Activated CD4-positive, alpha-beta T cell treated with anti-CD3 and anti-CD28 coated beads for 36 hours (primary cell): ENCODE data around the gene PRR19. TPM values are rescaled to one million over a fixed set of nuclear protein-coding genes. Genes with fewer than 3 reads are reported as not detected.
"Not testable (repeated sequence)": the region's sequence is repeated elsewhere in the genome, so short reads cannot be mapped to it uniquely, and the experiment has no call there.

Experiments used
- ATAC-seq: fragments of 200-7000 bp; cut with Tn5 transposase; one replicate; pipeline ENCODE4 v1.10.0; 2021; ENCODE audit warnings: mild to moderate bottlenecking, moderate library complexity
- CTCF ChIA-PET: fragments of 350-600 bp; sonication (Branson Sonifier 250); formaldehyde crosslinking; loops from one replicate; lab custom pipeline; 2021; ENCODE audit warnings: antibody characterized with exemption; lab: Charles Lee
- POLR2A ChIA-PET: fragments of 350-600 bp; sonication (Branson Sonifier 250); formaldehyde crosslinking; loops from one replicate; lab custom pipeline; 2021; ENCODE audit warnings: antibody characterized with exemption, inconsistent platforms; lab: Charles Lee
- DNase-seq: peaks from one replicate; pipeline ENCODE4 v3.0.0-alpha.2; 2020
- H3K27ac Mint-ChIP-seq: one replicate; pipeline ENCODE4 v1.8.0; 2021; ENCODE audit warnings: mixed read lengths
- H3K27me3 Mint-ChIP-seq: one replicate; pipeline ENCODE4 v1.8.0; 2021; ENCODE audit warnings: mixed read lengths
- H3K36me3 Mint-ChIP-seq: one replicate; pipeline ENCODE4 v1.8.0; 2021; ENCODE audit warnings: low read depth, mixed read lengths
- H3K4me1 Mint-ChIP-seq: one replicate; pipeline ENCODE4 v1.8.0; 2021; ENCODE audit warnings: mixed read lengths
- H3K4me3 Mint-ChIP-seq: one replicate; pipeline ENCODE4 v1.8.0; 2021; ENCODE audit warnings: mild to moderate bottlenecking, moderate library complexity, mixed read lengths
- H3K9me3 Mint-ChIP-seq: one replicate; pipeline ENCODE4 v1.8.0; 2021; ENCODE audit warnings: low read depth, mixed read lengths
- intact Hi-C, 2 experiments: fragments of 100-400 bp; cut with DNase I in 1 of 2; cut with micrococcal nuclease in 1 of 2; formaldehyde crosslinking; loops; one replicate each; pipeline versions ENCODE4 v1.14.2 to v1.15.1; 2022 to 2024; cut with DNase I, micrococcal nuclease
- total RNA-seq, 2 experiments: library from RNA; stranded (reverse); gene quantifications; one replicate each; pipeline ENCODE4 v1.2.3, GENCODE V29; 2021

PRR19 gene
- total RNA-seq, 2 experiments from 2014 or later, result 0.63 to 1.0 TPM

GRCh38 chr19:42266105-42266504, 35.8 kb upstream of the PRR19 start:
- H3K9me3 Mint-ChIP-seq, ATAC-seq, H3K36me3 Mint-ChIP-seq, intact Hi-C loops, CTCF ChIA-PET, H3K4me3 Mint-ChIP-seq, H3K27me3 Mint-ChIP-seq, DNase-seq, H3K27ac Mint-ChIP-seq: not testable (repeated sequence)
- POLR2A ChIA-PET, result interaction anchor here (1.6 kb wide), 1 partner anchor 23 kb away, joined by 5 read pairs; the partner anchor contains the start of gene GSK3A
- peaks cover 18% of the 10 kb centered on the region for H3K4me1 Mint-ChIP-seq

- H3K36me3 Mint-ChIP-seq, DNase-seq, intact Hi-C loops, H3K27me3 Mint-ChIP-seq, ATAC-seq, H3K4me3 Mint-ChIP-seq, H3K27ac Mint-ChIP-seq, H3K9me3 Mint-ChIP-seq: not testable (repeated sequence)
- POLR2A ChIA-PET, result interaction anchor here (1.6 kb wide), 1 partner anchor 24 kb away, joined by 5 read pairs; the partner anchor contains the start of gene GSK3A
- CTCF ChIA-PET, result interaction anchor here (0.6 to 0.8 kb wide), 2 partner anchors 22 to 132 kb away, joined by 3 read pairs; no protein-coding TSS in a partner anchor
- H3K4me1 Mint-ChIP-seq, result peaks cover 24% of the 10 kb centered on the region
These were observed 34.9 kb upstream of the PRR19 start for GRCh38 chr19:42266928-42267603.

DNA sequence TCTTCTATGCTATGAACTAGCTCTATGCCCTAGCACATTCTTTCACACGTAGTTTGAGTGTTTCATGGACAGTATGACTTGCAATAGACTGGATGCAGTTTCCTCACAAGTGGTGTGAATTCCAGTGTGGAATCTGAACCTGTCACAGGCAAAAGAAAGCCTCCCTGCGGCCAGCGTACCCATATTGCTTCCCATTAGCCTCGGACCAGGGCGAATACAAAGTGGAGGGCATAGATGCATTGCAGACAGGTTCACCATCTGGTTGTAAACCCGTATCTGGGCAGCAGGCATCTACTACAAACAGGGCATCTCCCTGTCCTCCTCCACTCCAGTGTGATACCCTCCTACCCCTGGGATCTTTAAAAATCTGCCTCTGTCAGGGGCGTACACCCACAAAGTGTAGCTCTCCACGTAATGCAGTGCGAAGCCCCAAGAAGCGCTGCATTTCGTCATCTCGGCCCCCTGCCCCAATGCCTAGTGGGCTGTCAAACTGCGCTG, 34.2 kb upstream of the PRR19 start:
- Mint-ChIP-seq H3K27me3 (no peaks in the 10 kb centered on the region), H3K36me3 (peaks cover 7% of the 10 kb centered on the region), H3K9me3 (no peaks in the 10 kb centered on the region), H3K27ac (no peak overlapping the region), H3K4me3 (no peak overlapping the region), H3K4me1 (peaks cover 24% of the 10 kb centered on the region)
- ChIA-PET POLR2A (interaction anchor here (1.6 kb wide), 1 partner anchor 25 kb away, joined by 5 read pairs; the partner anchor contains the start of gene GSK3A), CTCF (interaction anchor here (0.7 to 0.8 kb wide), 2 partner anchors 22 to 115 kb away, joined by 3 read pairs; no protein-coding TSS in a partner anchor)
- intact Hi-C loops, result loop anchor here (1.0 kb wide), 14 partner anchors 12 to 191 kb away; partner anchors contain the start of genes ERF (in 2 of the 2), DEDD2 (in 1 of the 2), GSK3A (in 1 of the 2) and MEGF8 (in 1 of the 2)
- DNase-seq (no peak), ATAC-seq (no peak)

- POLR2A ChIA-PET, result no interaction called here
- H3K4me3 Mint-ChIP-seq, result no peak overlapping the region
- DNase-seq, result peak; percentile 99
- CTCF ChIA-PET, result interaction anchor here (0.7 to 0.8 kb wide), 2 partner anchors 23 to 116 kb away, joined by 3 read pairs; no protein-coding TSS in a partner anchor
- H3K9me3 Mint-ChIP-seq, result no peaks in the 10 kb centered on the region
- peaks cover 24% of the 10 kb centered on the region for H3K4me1 Mint-ChIP-seq
- intact Hi-C loops, result loop anchor here (1.0 kb wide), 14 partner anchors 12 to 192 kb away; partner anchors contain the start of genes ERF (in 2 of the 2), DEDD2 (in 1 of the 2), GSK3A (in 1 of the 2) and MEGF8 (in 1 of the 2)
- ATAC-seq, result peak; percentile 62
- H3K36me3 Mint-ChIP-seq, result peaks cover 7% of the 10 kb centered on the region
- no peak overlapping the region for H3K27ac Mint-ChIP-seq
- no peaks in the 10 kb centered on the region for H3K27me3 Mint-ChIP-seq
These were observed 33.7 kb upstream of the PRR19 start for GRCh38 chr19:42268142-42268703.

GRCh38 chr19:42268704-42269477, 33.0 kb upstream of the PRR19 start, which contains the start of gene CIC:
Gene CIC (plus strand): TSS chr19:42269252. CDS start chr19:42271784, 2,532 bp downstream.
- peaks cover 24% of the 10 kb centered on the region for H3K4me1 Mint-ChIP-seq
- ChIA-PET POLR2A (interaction anchor here (2.2 kb wide), 2 partner anchors 11 to 26 kb away, joined by 18 to 26 read pairs; partner anchors contain the start of gene GSK3A), CTCF (interaction anchor here (0.5 to 3.1 kb wide), 2 partner anchors 10 to 387 kb away, joined by 3 to 34 read pairs; no protein-coding TSS in a partner anchor)
- no peaks in the 10 kb centered on the region for H3K9me3 Mint-ChIP-seq
- peaks cover 12% of the 10 kb centered on the region for H3K36me3 Mint-ChIP-seq
- H3K27ac Mint-ChIP-seq, result peak within 1 kb of the TSS; percentile 97
- ATAC-seq, result peak; percentile 87
- DNase-seq, result peak; percentile 100
- intact Hi-C loops, result loop anchor here (1.0 kb wide), 15 partner anchors 11 to 409 kb away; partner anchors contain the start of genes ERF (in 2 of the 2), DEDD2 (in 1 of the 2), GSK3A (in 1 of the 2) and MEGF8 (in 1 of the 2)
- no peaks in the 10 kb centered on the region for H3K27me3 Mint-ChIP-seq
- H3K4me3 Mint-ChIP-seq, result no peak within 1 kb of the TSS

DNA sequence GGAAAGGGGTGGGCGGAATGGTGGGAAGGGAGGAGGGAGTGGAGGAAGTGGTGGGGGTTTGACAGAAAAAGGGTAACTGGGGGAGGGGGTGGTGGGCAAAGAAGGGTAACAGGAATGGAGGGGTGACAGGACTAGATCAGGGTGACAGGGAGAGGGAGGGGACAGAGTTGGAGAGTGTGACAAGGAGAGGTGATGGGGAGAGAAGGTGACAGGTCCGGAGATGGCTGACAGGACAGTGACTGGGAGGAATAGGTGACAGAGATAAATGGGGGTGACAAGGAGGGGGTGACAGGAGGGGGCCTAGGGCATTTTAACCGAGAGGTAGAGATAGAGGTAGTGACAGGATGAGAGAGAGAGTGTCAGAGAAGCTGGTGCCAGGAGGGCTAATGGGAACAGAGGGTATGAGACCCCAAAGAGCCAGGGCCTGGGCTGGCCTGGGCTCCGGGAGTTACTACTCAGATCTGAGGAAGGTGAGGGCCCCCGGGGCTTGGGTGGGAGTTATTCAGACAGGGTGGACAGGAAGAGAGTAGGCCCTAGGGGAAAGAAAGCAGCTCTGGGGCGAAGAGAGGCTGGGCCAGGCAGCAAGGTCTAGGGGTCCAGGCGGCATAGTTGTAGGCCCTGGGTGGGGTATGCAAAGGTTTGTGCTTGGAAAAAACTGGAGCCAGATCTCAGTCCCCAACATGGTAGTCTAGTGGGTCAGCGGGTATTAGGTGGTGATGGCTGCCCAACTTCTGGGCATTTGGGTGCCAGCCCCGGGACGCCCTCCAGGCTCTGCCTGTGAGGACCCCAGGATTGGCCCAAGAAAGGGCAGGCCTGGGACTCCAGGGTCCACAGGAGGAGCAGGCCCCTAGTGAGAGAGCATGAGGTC, 32.2 kb upstream of the PRR19 start:
- Mint-ChIP-seq H3K36me3 (peaks cover 17% of the 10 kb centered on the region), H3K27ac (peak overlapping the region; percentile 97), H3K27me3 (no peaks in the 10 kb centered on the region), H3K4me1 (peaks cover 26% of the 10 kb centered on the region), H3K9me3 (no peaks in the 10 kb centered on the region), H3K4me3 (no peak overlapping the region)
- ChIA-PET CTCF (interaction anchor here (0.5 to 3.1 kb wide), 5 partner anchors 10 to 387 kb away, joined by 3 to 34 read pairs (median 8); partner anchors contain the start of gene GSK3A), POLR2A (interaction anchor here (0.7 to 2.2 kb wide), 6 partner anchors 10 to 52 kb away, joined by 3 to 26 read pairs (median 8); partner anchors contain the start of genes DEDD2 and GSK3A)
- intact Hi-C loops, result loop anchor here (1.0 kb wide), 3 partner anchors 10 to 409 kb away; partner anchors contain the start of genes PAFAH1B3 (in 1 of the 2), PRR19 (in 1 of the 2) and RPS19 (in 1 of the 2)
- no peak for ATAC-seq
- no peak for DNase-seq

DNA sequence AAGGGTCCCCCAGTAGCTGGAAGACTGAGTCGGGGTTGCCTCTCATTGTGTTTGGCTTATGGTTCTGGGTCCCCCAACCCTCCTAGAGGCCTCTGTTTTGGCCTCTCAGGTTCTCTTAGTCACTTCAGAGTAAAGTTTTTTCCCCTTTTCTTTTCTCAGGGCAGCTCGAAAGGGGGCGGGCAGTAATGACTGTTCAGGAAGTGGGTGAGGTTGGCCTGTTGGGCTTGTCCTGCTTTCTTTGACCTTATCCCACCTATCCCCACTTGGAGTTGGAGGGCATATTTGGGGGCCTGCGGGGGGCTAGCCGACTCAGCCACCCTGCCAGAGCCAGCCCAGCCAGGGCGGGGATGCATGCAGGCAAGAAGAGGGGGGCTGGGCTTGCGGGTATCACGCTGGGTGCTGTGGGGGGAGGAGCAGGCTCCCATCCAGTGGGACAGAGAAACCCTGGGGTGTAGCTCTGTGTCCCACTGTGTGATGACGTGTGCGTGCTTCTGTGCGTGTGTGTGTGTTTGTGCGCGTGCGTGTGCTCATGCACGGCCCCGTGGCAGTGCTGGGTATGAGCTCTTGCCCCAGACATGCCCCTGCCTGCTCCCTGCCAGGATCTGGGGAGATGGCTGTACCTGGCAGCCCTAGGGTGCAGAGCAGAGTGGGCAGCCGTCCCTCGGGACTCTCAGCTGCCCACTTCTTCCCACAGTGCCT, 31.4 kb upstream of the PRR19 start:
- POLR2A ChIA-PET, result interaction anchor here (0.6 to 2.2 kb wide), 7 partner anchors 9 to 53 kb away, joined by 3 to 26 read pairs (median 4); partner anchors contain the start of genes DEDD2 and GSK3A
- H3K4me1 Mint-ChIP-seq, result peaks cover 33% of the 10 kb centered on the region
- H3K36me3 Mint-ChIP-seq, result peaks cover 20% of the 10 kb centered on the region
- intact Hi-C loops, result loop anchor here in 1 of 2 experiments (1.0 kb wide), 2 partner anchors 9 to 32 kb away; partner anchors contain the start of genes PAFAH1B3 and PRR19
- H3K9me3 Mint-ChIP-seq, result no peaks in the 10 kb centered on the region
- ATAC-seq (peak; percentile 7), DNase-seq (peak; percentile 85)
- H3K27ac Mint-ChIP-seq, result peak overlapping the region; percentile 97
- CTCF ChIA-PET, result interaction anchor here (0.6 to 3.1 kb wide), 8 partner anchors 9 to 86 kb away, joined by 3 to 34 read pairs (median 4); partner anchors contain the start of gene GSK3A
- H3K4me3 Mint-ChIP-seq, result no peak overlapping the region
- no peaks in the 10 kb centered on the region for H3K27me3 Mint-ChIP-seq

GRCh38 chr19:42271045-42271419, 30.9 kb upstream of the PRR19 start:
- ChIA-PET CTCF (interaction anchor here (0.5 to 3.1 kb wide), 7 partner anchors 8 to 86 kb away, joined by 3 to 34 read pairs (median 5); partner anchors contain the start of gene GSK3A), POLR2A (interaction anchor here (0.6 to 2.2 kb wide), 6 partner anchors 9 to 53 kb away, joined by 3 to 26 read pairs (median 8); partner anchors contain the start of genes DEDD2 and GSK3A)
- no peak overlapping the region for H3K4me3 Mint-ChIP-seq
- peaks cover 22% of the 10 kb centered on the region for H3K36me3 Mint-ChIP-seq
- no peaks in the 10 kb centered on the region for H3K9me3 Mint-ChIP-seq
- ATAC-seq (no peak), DNase-seq (no peak)
- H3K4me1 Mint-ChIP-seq, result peaks cover 36% of the 10 kb centered on the region
- intact Hi-C loops, result no loop called here
- H3K27ac Mint-ChIP-seq, result peak overlapping the region; percentile 97
- no peaks in the 10 kb centered on the region for H3K27me3 Mint-ChIP-seq
